K562 (cell line): Measurements from ENCODE around the gene ARHGEF7. TPM values are rescaled to one million over a fixed set of nuclear protein-coding genes. Genes with fewer than 3 reads are reported as not detected.

Source experiments
- ATAC-seq: fragments of 200-7000 bp; cut with Tn5 transposase; 3 replicates; pipeline ENCODE4 v1.9.1; 2020; ENCODE audit warnings: moderate library complexity
- BruUV-seq: library from RNA; stranded (reverse); fragments of 400-500 nt; replicated peaks from 2 replicates; lab custom pipeline; 2021; lab: Mats Ljungman, UMichigan
- CTCF ChIA-PET: fragments of 300-600 bp; formaldehyde crosslinking; extraction: SDS; loops from one replicate; lab custom pipeline; 2021; ENCODE audit warnings: low intra/inter-chr PET ratio; lab: Yijun Ruan, JAX
- POLR2A ChIA-PET: fragments of 300-600, 350-650 bp; sonication (Branson Sonifier 250); formaldehyde crosslinking; extraction: SDS; loops from one replicate; lab custom pipeline; 2021; ENCODE audit warnings: antibody characterized with exemption, inconsistent platforms; lab: Yijun Ruan, JAX
- DNase-seq, 4 experiments: peaks; one replicate each; pipeline versions ENCODE4 v3.0.0 to v3.0.0-alpha.2; 2011 to 2018; ENCODE audit warnings: low spot score in 3 of 4, mixed read lengths in 3 of 4; ENCODE audit errors: extremely low read depth in 1 of 4
- FAIRE-seq: peaks from 2 replicates; lab custom pipeline; 2011; peaks lifted over from hg19 to GRCh38; lab: Jason Lieb, UNC
- H2AFZ ChIP-seq: 2 replicates; pipeline ENCODE4 v1.6.0; 2011; ENCODE audit warnings: low read depth, low read length, control low read depth, inconsistent platforms
- H3K27ac ChIP-seq: fragments of 200-600 bp; 3 replicates; pipeline ENCODE4 v1.8.0; 2011; ENCODE audit warnings: low read depth, mild to moderate bottlenecking, control low read depth, inconsistent platforms, low read length, moderate library complexity, mixed read lengths; ENCODE audit errors: extremely low read depth
- H3K27me3 ChIP-seq, 2 experiments: fragments of 300-600 bp in 1 of 2; 2 replicates in 1 of 2; 3 replicates in 1 of 2; pipeline versions ENCODE4 v1.6.0 to v1.8.0; 2011; ENCODE audit warnings: inconsistent platforms in 2 of 2, low read length in 2 of 2, mild to moderate bottlenecking in 1 of 2, mixed read lengths in 1 of 2, moderate library complexity in 1 of 2; ENCODE audit not compliant: control insufficient read depth in 2 of 2, insufficient read depth in 2 of 2
- H3K36me3 ChIP-seq: fragments of 300-600 bp; 3 replicates; pipeline ENCODE4 v1.8.0; 2011; ENCODE audit warnings: mild to moderate bottlenecking, low read length, inconsistent platforms; ENCODE audit not compliant: control insufficient read depth, insufficient read depth
- H3K4me1 ChIP-seq, 2 experiments: fragments of 200-600 bp in 1 of 2; replicated peaks in 1 of 2; 2 replicates in 1 of 2; 3 replicates in 1 of 2; pipeline versions ENCODE4 v1.5.1 to v1.8.0; 2011; ENCODE audit warnings: inconsistent platforms in 2 of 2, low read length in 2 of 2, mild to moderate bottlenecking in 1 of 2, mixed read lengths in 1 of 2, moderate library complexity in 1 of 2; ENCODE audit not compliant: control insufficient read depth in 2 of 2, insufficient read depth in 2 of 2
- H3K4me2 ChIP-seq: 2 replicates; pipeline ENCODE4 v1.6.1; 2011; ENCODE audit warnings: low read length, control low read depth, inconsistent platforms, mixed read lengths; ENCODE audit not compliant: insufficient read depth
- H3K4me3 ChIP-seq: fragments of 200-600 bp; sonication (generic), shearing (Covaris generic); 2 replicates; pipeline ENCODE4 v1.5.1; 2016; ENCODE audit warnings: control low read depth, inconsistent platforms
- H3K79me2 ChIP-seq: fragments of 200-600 bp; 3 replicates; pipeline ENCODE4 v1.8.0; 2011; ENCODE audit warnings: low read length, inconsistent platforms; ENCODE audit not compliant: control insufficient read depth, insufficient read depth
- H3K9ac ChIP-seq, 2 experiments: 2 replicates each; pipeline versions ENCODE4 v1.6.0 to v1.6.1; 2011; ENCODE audit warnings: low read depth in 2 of 2, low read length in 2 of 2, control low read depth in 1 of 2, inconsistent platforms in 1 of 2, mild to moderate bottlenecking in 1 of 2, mixed read lengths in 1 of 2; ENCODE audit not compliant: insufficient read depth in 1 of 2
- H3K9me1 ChIP-seq: one replicate; pipeline ENCODE4 v1.6.0; 2011; ENCODE audit warnings: inconsistent platforms, mild to moderate bottlenecking, low read length, moderate library complexity; ENCODE audit not compliant: control insufficient read depth, insufficient read depth
- H3K9me3 ChIP-seq: replicated peaks from 2 replicates; pipeline ENCODE4 v1.5.1; 2011; ENCODE audit warnings: low read depth, low read length, inconsistent platforms; ENCODE audit not compliant: control insufficient read depth, insufficient read depth
- H4K20me1 ChIP-seq: replicated peaks from 2 replicates; pipeline ENCODE4 v1.6.1; 2011; ENCODE audit warnings: low read length, inconsistent platforms, mixed read lengths; ENCODE audit not compliant: control insufficient read depth, insufficient read depth
- FOXJ2 ChIP-seq: fragments of 200-800 bp; sonication (Bioruptor generic); IDR thresholded peaks from 2 replicates; pipeline ENCODE4 v1.6.1; 2016; ENCODE audit warnings: missing genetic modification characterization, missing compliant biosample characterization
- GABPB2 ChIP-seq: fragments of 250-450 bp; sonication (Bioruptor Pico); conservative IDR thresholded peaks from 2 replicates; pipeline ENCODE4 v1.5.1; 2021; ENCODE audit warnings: mild to moderate bottlenecking
- RFX7 ChIP-seq: fragments of 250-450 bp; sonication (Bioruptor Pico); IDR thresholded peaks from 2 replicates; pipeline ENCODE4 v1.5.1; 2021; ENCODE audit warnings: mild to moderate bottlenecking
- SMAD1 ChIP-seq: fragments of 150-350 bp; IDR thresholded peaks from 2 replicates; pipeline ENCODE4 v1.6.1; 2014; ENCODE audit warnings: low read length, low read depth; ENCODE audit not compliant: partially characterized antibody
- TCFL5 ChIP-seq: fragments of 250-450 bp; sonication (Bioruptor Pico); conservative IDR thresholded peaks from 2 replicates; pipeline ENCODE4 v1.6.1; 2021; ENCODE audit warnings: mild to moderate bottlenecking, moderate library complexity, matching md5 sums
- ZNF277 ChIP-seq: fragments of 250-450 bp; sonication (Bioruptor Pico); IDR thresholded peaks from 2 replicates; pipeline ENCODE4 v1.8.0; 2022; ENCODE audit warnings: inconsistent platforms, mild to moderate bottlenecking, moderate library complexity, borderline replicate concordance
- ZNF436 ChIP-seq: fragments of 250-450, 450-650 bp; sonication (Bioruptor Pico); formaldehyde crosslinking; IDR thresholded peaks from 2 replicates; pipeline ENCODE4 v1.7.0; 2020; ENCODE audit warnings: mild to moderate bottlenecking
- ZNF764 ChIP-seq: fragments of 250-450 bp; sonication (Bioruptor Pico); IDR thresholded peaks from 2 replicates; pipeline ENCODE4 v1.4.0; 2020; ENCODE audit warnings: low read depth, mild to moderate bottlenecking, moderate library complexity
- WGBS: fragments of 100-300 bp; shearing (Covaris generic); methylation state at CpG from one replicate; pipeline ENCODE4 v1.1.6; 2016; ENCODE audit warnings: low coverage, mixed read lengths; ENCODE audit not compliant: insufficient coverage; ENCODE audit errors: missing lambda C conversion rate; 5-methylcytosine and 5-hydroxymethylcytosine counted together
- in situ Hi-C: fragments of 300-500 bp; cut with MboI; formaldehyde crosslinking; loops from 4 replicates; pipeline ENCODE4 v1.15.0; 2018; ENCODE audit warnings: inconsistent platforms, mixed read lengths
- intact Hi-C: fragments of 100-400 bp; cut with micrococcal nuclease; formaldehyde crosslinking; loops from 2 replicates; pipeline ENCODE4 v1.14.2; 2022
- polyA plus RNA-seq, 8 experiments: library from polyadenylated mRNA; depleted of rRNA in 4 of 8; stranded (reverse) in 5 of 8; unstranded in 3 of 8; fragments of >200 nt; fragmentation: Nextera tagmentation in 2 of 8; fragmentation: Illumina TruSeq in 1 of 8; extraction: Ambion mirVana in 2 of 8; extraction: Trizol in 1 of 8; gene quantifications; 2 replicates each; pipeline versions ENCODE4 v1.2.1 to v1.2.3, GENCODE V29; 2011 to 2014; ENCODE audit warnings: inconsistent platforms in 1 of 8, missing spikeins in 1 of 8
- total RNA-seq, 7 experiments: library from RNA; depleted of rRNA in 6 of 7; stranded (reverse); fragments of >200 nt in 6 of 7; fragmentation: Illumina TruSeq in 2 of 7; extraction: Trizol in 2 of 7; gene quantifications; 2 replicates each; pipeline versions ENCODE4 v1.2.1 to v1.2.3, GENCODE V29; 2011 to 2021; ENCODE audit warnings: low replicate concordance in 1 of 7
- TF ChIP-seq, protein P1 (sequence below): IDR thresholded peaks from 2 replicates; pipeline ENCODE4 v1.6.1; 2012; ENCODE audit warnings: low read depth, low read length, improper control_type of control experiment, borderline replicate concordance
- TF ChIP-seq, protein P2 (sequence below): IDR thresholded peaks from 2 replicates; pipeline ENCODE4 v1.6.1; 2016; ENCODE audit warnings: missing genetic modification characterization, missing compliant biosample characterization

Gene ARHGEF7
- total and polyA plus RNA-seq, 9 of the 15 experiments (the other 6 are each of a cell fraction or from before 2014, with no cell fraction given): 2.1 to 26.8 (median 17.5) TPM

GRCh38 chr13:111247552-111247951 lies 132.4 kb downstream of the ARHGEF7 start:
- 83% methylated on average over 7 of the region's 7 CpGs for WGBS
- ChIA-PET CTCF (no interaction called here), POLR2A (no interaction called here)
- no peaks in the 10 kb centered on the region for H3K79me2 ChIP-seq
- ATAC-seq: no peak
- H3K4me1 ChIP-seq: no peaks in the 10 kb centered on the region
- H3K9me3 ChIP-seq: no peaks in the 10 kb centered on the region
- H3K27ac ChIP-seq: no peak overlapping the region
- H3K4me2 ChIP-seq: no peak overlapping the region
- FAIRE-seq: no peak
- in situ Hi-C loops (no loop called here), intact Hi-C loops (no loop called here)
- no peak for DNase-seq
- peaks cover 29% of the 10 kb centered on the region; the same call in 1 of the 3 replicates for H3K36me3 ChIP-seq
- no peak overlapping the region for H3K9ac ChIP-seq
- H3K4me3 ChIP-seq: no peak overlapping the region
- no TSS peak for BruUV-seq
- no peaks in the 10 kb centered on the region for H4K20me1 ChIP-seq
- no peak overlapping the region for H2AFZ ChIP-seq
- H3K9me1 ChIP-seq: no peaks in the 10 kb centered on the region
- no peaks in the 10 kb centered on the region for H3K27me3 ChIP-seq
- TF ChIP-seq RFX7 (CRISPR knock-in tag): no peak
- no peak for TF ChIP-seq ZNF436 (CRISPR knock-in tag)
- TF ChIP-seq, protein P1, sequence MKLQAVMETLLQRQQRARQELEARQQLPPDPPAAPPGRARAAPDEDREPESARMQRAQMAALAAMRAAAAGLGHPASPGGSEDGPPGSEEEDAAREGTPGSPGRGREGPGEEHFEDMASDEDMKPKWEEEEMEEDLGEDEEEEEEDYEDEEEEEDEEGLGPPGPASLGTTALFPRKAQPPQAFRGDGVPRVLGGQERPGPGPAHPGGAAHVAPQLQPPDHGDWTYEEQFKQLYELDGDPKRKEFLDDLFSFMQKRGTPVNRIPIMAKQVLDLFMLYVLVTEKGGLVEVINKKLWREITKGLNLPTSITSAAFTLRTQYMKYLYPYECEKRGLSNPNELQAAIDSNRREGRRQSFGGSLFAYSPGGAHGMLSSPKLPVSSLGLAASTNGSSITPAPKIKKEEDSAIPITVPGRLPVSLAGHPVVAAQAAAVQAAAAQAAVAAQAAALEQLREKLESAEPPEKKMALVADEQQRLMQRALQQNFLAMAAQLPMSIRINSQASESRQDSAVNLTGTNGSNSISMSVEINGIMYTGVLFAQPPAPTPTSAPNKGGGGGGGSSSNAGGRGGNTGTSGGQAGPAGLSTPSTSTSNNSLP: no peak
- TF ChIP-seq TCFL5 (CRISPR knock-in tag): no peak
- TF ChIP-seq ZNF277 (CRISPR knock-in tag): no peak
- TF ChIP-seq FOXJ2 (tag): no peak
- no peak for TF ChIP-seq SMAD1
- TF ChIP-seq GABPB2 (CRISPR knock-in tag): no peak
- no peak for TF ChIP-seq ZNF764 (CRISPR knock-in tag)
- TF ChIP-seq, protein P2, sequence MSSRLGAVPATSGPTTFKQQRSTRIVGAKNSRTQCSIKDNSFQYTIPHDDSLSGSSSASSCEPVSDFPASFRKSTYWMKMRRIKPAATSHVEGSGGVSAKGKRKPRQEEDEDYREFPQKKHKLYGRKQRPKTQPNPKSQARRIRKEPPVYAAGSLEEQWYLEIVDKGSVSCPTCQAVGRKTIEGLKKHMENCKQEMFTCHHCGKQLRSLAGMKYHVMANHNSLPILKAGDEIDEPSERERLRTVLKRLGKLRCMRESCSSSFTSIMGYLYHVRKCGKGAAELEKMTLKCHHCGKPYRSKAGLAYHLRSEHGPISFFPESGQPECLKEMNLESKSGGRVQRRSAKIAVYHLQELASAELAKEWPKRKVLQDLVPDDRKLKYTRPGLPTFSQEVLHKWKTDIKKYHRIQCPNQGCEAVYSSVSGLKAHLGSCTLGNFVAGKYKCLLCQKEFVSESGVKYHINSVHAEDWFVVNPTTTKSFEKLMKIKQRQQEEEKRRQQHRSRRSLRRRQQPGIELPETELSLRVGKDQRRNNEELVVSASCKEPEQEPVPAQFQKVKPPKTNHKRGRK (tag): no peak
